Erythroblast (primary cell): ENCODE data around the gene C12orf57.

ENCODE experiments used
- GATA1 ChIP-seq: IDR thresholded peaks from 2 replicates; pipeline ENCODE4 v1.6.1; 2011; ENCODE audit warnings: low read depth, mild to moderate bottlenecking, control low read depth, low read length, moderate library complexity
- POLR2A ChIP-seq: IDR thresholded peaks from 2 replicates; pipeline ENCODE4 v1.6.1; 2011; ENCODE audit warnings: mild to moderate bottlenecking, low read length

- TF ChIP-seq POLR2A = peak; percentile 26
- TF ChIP-seq GATA1 = no peak
Observed at GRCh38 chr12:6975297-6976032, 31.6 kb downstream of the C12orf57 start.
